ENCODE data around the gene PRRC2B. TPM values are rescaled to one million over a fixed set of nuclear protein-coding genes. Genes with fewer than 3 reads are reported as not detected.

PRRC2B gene
- total RNA-seq, 1 donor from 2014 or later, result 118 TPM

GRCh38 chr9:131409458-131409992 lies 15.6 kb downstream of the PRRC2B start:
- DNase-seq, result no peak

- no peak for DNase-seq
Observed at GRCh38 chr9:131410044-131410491, 16.2 kb downstream of the PRRC2B start.

GRCh38 chr9:131411719-131412681 lies 18.1 kb downstream of the PRRC2B start:
- DNase-seq, result no peak

GRCh38 chr9:131416509-131416908 lies 22.6 kb downstream of the PRRC2B start:
- DNase-seq, result no peak

- DNase-seq, result no peak
Observed at GRCh38 chr9:131417264-131418142, 23.6 kb downstream of the PRRC2B start.

GRCh38 chr9:131418143-131419025 lies 24.5 kb downstream of the PRRC2B start:
- no peak for DNase-seq

- no peak for DNase-seq
Observed at GRCh38 chr9:131419026-131419614, 25.2 kb downstream of the PRRC2B start.

- no peak for DNase-seq
Observed at GRCh38 chr9:131419716-131420115, 25.8 kb downstream of the PRRC2B start.

- no peak for DNase-seq
Observed at GRCh38 chr9:131420980-131421624, 27.2 kb downstream of the PRRC2B start.

- DNase-seq, result no peak
Observed at GRCh38 chr9:131421691-131422090, 27.8 kb downstream of the PRRC2B start.

- no peak for DNase-seq
Observed at GRCh38 chr9:131422241-131422792, 28.4 kb downstream of the PRRC2B start.

- peak; percentile 45 for DNase-seq
Observed at GRCh38 chr9:131423171-131423581, 29.3 kb downstream of the PRRC2B start.

- DNase-seq, result no peak
Observed at GRCh38 chr9:131426545-131426944, 32.7 kb downstream of the PRRC2B start.

- no peak for DNase-seq
Observed at GRCh38 chr9:131429121-131430012, 35.5 kb downstream of the PRRC2B start.

- no peak for DNase-seq
Observed at GRCh38 chr9:131432050-131432449, 38.2 kb downstream of the PRRC2B start.

GRCh38 chr9:131432597-131433301 lies 38.9 kb downstream of the PRRC2B start:
- no peak for DNase-seq

- no peak for DNase-seq
Observed at GRCh38 chr9:131433302-131433854, 39.5 kb downstream of the PRRC2B start.

- DNase-seq, result no peak
Observed at GRCh38 chr9:131434673-131435072, 40.8 kb downstream of the PRRC2B start.

All from occipital lobe (tissue), 2 donors.